C4-2B (cell line): ENCODE measurements around the gene ADGRB2.

Experiments used
- CTCF ChIP-seq: fragments of 450-650 bp; conservative IDR thresholded peaks from 2 replicates; pipeline ENCODE4 v1.5.1; 2017; ENCODE audit warnings: mild to moderate bottlenecking
- ZFX ChIP-seq: fragments of 450-650 bp; IDR thresholded peaks from 2 replicates; pipeline ENCODE4 v1.6.1; 2017

- TF ChIP-seq CTCF = no peak
- TF ChIP-seq ZFX = no peak
Observed at GRCh38 chr1:31742462-31743212, 21.5 kb downstream of the ADGRB2 start.
